ENCODE measurements around the gene RYR1.

The RYR1 gene

GRCh38 chr19:38523319-38523718, 89.8 kb downstream of the RYR1 start:
- Histone ChIP-seq H3K4me3 (ENCODE audit: low read length) (no peak overlapping the region), H3K27ac (ENCODE audit: low read depth, low read length) (no peak overlapping the region), H3K4me1 (ENCODE audit: control insufficient read depth, insufficient read depth, low read length) (no peaks in the 10 kb centered on the region), H3K9ac (ENCODE audit: low read length) (no peak overlapping the region), H3K36me3 (ENCODE audit: control insufficient read depth, insufficient read depth, low read length) (no peaks in the 10 kb centered on the region), H3K27me3 (ENCODE audit: control insufficient read depth, insufficient read depth, low read length) (no peaks in the 10 kb centered on the region)

DNA sequence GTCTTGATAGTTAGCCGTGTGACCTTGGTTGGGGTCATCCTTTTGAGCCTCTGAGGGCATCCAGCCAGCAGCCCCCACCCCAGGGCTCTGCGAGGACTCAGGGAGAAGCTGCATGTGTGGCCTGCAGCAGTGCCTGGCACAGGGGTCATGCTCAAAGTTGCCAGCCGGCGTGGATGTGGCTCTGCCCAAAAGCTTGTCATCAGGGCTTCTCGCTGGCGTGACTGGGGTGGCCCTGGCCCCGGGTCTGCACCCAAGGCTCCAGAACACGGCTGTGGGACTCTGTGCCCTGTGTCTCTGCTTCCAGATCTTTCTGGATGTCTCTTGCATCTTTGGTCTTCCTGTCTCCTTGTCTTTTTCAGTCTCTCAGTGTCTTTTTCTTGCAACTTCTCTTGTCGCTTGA, 90.9 kb downstream of the RYR1 start:
- Histone ChIP-seq H3K4me3 (ENCODE audit: low read length) (no peak overlapping the region), H3K9ac (ENCODE audit: low read length) (no peak overlapping the region), H3K27ac (ENCODE audit: low read depth, low read length) (no peak overlapping the region), H3K36me3 (ENCODE audit: control insufficient read depth, insufficient read depth, low read length) (no peaks in the 10 kb centered on the region), H3K4me1 (ENCODE audit: control insufficient read depth, insufficient read depth, low read length) (no peaks in the 10 kb centered on the region), H3K27me3 (ENCODE audit: control insufficient read depth, insufficient read depth, low read length) (no peaks in the 10 kb centered on the region)

- Histone ChIP-seq H3K4me1 (ENCODE audit: control insufficient read depth, insufficient read depth, low read length) (no peaks in the 10 kb centered on the region), H3K4me3 (ENCODE audit: low read length) (no peak overlapping the region), H3K27ac (ENCODE audit: low read depth, low read length) (no peak overlapping the region), H3K36me3 (ENCODE audit: control insufficient read depth, insufficient read depth, low read length) (no peaks in the 10 kb centered on the region), H3K9ac (ENCODE audit: low read length) (no peak overlapping the region), H3K27me3 (ENCODE audit: control insufficient read depth, insufficient read depth, low read length) (no peaks in the 10 kb centered on the region)
These were observed 91.6 kb downstream of the RYR1 start for GRCh38 chr19:38524994-38525634.

DNA sequence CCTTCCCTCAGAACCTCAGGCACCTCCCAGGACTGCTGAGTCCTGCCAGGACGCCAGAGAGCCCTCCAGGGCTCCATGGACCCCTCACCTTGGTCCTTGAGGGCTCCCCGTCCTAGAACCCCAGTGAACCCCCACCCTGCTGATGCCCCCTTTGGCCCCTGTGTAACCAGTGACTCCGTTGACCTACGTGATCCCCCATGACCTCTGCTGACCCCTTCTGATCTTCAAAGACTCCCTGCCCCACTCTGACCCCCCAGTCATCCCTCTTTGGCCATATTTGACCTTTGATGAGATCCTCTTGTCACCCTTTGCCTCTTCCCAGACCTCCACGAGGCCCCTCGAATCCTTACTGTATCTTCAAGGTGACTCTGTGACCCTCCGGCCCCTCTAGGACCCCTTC, 92.9 kb downstream of the RYR1 start:
- no peaks in the 10 kb centered on the region for H3K27me3 ChIP-seq (ENCODE audit: control insufficient read depth, insufficient read depth, low read length)
- no peak overlapping the region for H3K4me3 ChIP-seq (ENCODE audit: low read length)
- no peak overlapping the region for H3K9ac ChIP-seq (ENCODE audit: low read length)
- no peaks in the 10 kb centered on the region for H3K4me1 ChIP-seq (ENCODE audit: control insufficient read depth, insufficient read depth, low read length)
- H3K27ac ChIP-seq (ENCODE audit: low read depth, low read length): no peak overlapping the region
- no peaks in the 10 kb centered on the region for H3K36me3 ChIP-seq (ENCODE audit: control insufficient read depth, insufficient read depth, low read length)

- no peaks in the 10 kb centered on the region for H3K4me1 ChIP-seq (ENCODE audit: control insufficient read depth, insufficient read depth, low read length)
- H3K27me3 ChIP-seq (ENCODE audit: control insufficient read depth, insufficient read depth, low read length): no peaks in the 10 kb centered on the region
- H3K27ac ChIP-seq (ENCODE audit: low read depth, low read length): no peak overlapping the region
- H3K9ac ChIP-seq (ENCODE audit: low read length): no peak overlapping the region
- H3K36me3 ChIP-seq (ENCODE audit: control insufficient read depth, insufficient read depth, low read length): no peaks in the 10 kb centered on the region
- H3K4me3 ChIP-seq (ENCODE audit: low read length): no peak overlapping the region
These were observed 94.1 kb downstream of the RYR1 start for GRCh38 chr19:38527466-38528136.

GRCh38 chr19:38528213-38528755, 94.8 kb downstream of the RYR1 start:
- H3K27me3 ChIP-seq (ENCODE audit: control insufficient read depth, insufficient read depth, low read length): no peaks in the 10 kb centered on the region
- no peaks in the 10 kb centered on the region for H3K4me1 ChIP-seq (ENCODE audit: control insufficient read depth, insufficient read depth, low read length)
- H3K36me3 ChIP-seq (ENCODE audit: control insufficient read depth, insufficient read depth, low read length): no peaks in the 10 kb centered on the region
- H3K9ac ChIP-seq (ENCODE audit: low read length): no peak overlapping the region
- H3K4me3 ChIP-seq (ENCODE audit: low read length): no peak overlapping the region
- no peak overlapping the region for H3K27ac ChIP-seq (ENCODE audit: low read depth, low read length)

- H3K36me3 ChIP-seq (ENCODE audit: control insufficient read depth, insufficient read depth, low read length): no peaks in the 10 kb centered on the region
These were observed 95.4 kb downstream of the RYR1 start for GRCh38 chr19:38528931-38529330.

GRCh38 chr19:38531515-38531914, 98.0 kb downstream of the RYR1 start:
- no peaks in the 10 kb centered on the region for H3K4me1 ChIP-seq (ENCODE audit: control insufficient read depth, insufficient read depth, low read length)
- no peak overlapping the region for H3K27ac ChIP-seq (ENCODE audit: low read depth, low read length)
- no peak overlapping the region for H3K4me3 ChIP-seq (ENCODE audit: low read length)
- H3K9ac ChIP-seq (ENCODE audit: low read length): no peak overlapping the region
- H3K36me3 ChIP-seq (ENCODE audit: control insufficient read depth, insufficient read depth, low read length): no peaks in the 10 kb centered on the region
- no peaks in the 10 kb centered on the region for H3K27me3 ChIP-seq (ENCODE audit: control insufficient read depth, insufficient read depth, low read length)

More at GRCh38 chr19:38528931-38529330, 95.4 kb downstream of the RYR1 start:
- H3K27ac ChIP-seq (ENCODE audit: low read depth, low read length): no peak overlapping the region
- H3K4me1 ChIP-seq (ENCODE audit: control insufficient read depth, insufficient read depth, low read length): no peaks in the 10 kb centered on the region
- no peak overlapping the region for H3K4me3 ChIP-seq (ENCODE audit: low read length)
- H3K27me3 ChIP-seq (ENCODE audit: control insufficient read depth, insufficient read depth, low read length): no peaks in the 10 kb centered on the region
- H3K9ac ChIP-seq (ENCODE audit: low read length): no peak overlapping the region

DNA sequence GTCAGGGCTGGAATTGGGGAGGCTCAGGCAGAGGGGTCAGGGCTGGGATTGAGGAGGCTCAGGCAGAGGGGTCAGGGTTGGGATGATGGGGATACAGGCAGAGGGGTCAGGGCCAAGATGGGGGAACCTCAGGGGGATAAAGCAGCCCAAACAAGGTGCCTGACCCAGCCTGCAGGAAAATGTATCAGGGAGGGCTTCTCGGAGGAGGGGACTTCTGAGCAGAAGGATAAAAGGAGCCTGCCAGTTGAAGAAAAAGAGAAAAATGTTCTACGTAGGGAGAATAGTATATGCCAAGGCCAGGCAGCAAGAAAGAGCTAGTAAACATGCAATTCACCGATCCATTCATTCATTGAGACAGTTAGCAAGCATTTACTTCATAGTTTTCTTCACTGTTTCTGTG, 99.4 kb downstream of the RYR1 start:
- H3K36me3 ChIP-seq (ENCODE audit: control insufficient read depth, insufficient read depth, low read length): no peaks in the 10 kb centered on the region
- no peak overlapping the region for H3K9ac ChIP-seq (ENCODE audit: low read length)
- H3K27ac ChIP-seq (ENCODE audit: low read depth, low read length): no peak overlapping the region
- H3K27me3 ChIP-seq (ENCODE audit: control insufficient read depth, insufficient read depth, low read length): no peaks in the 10 kb centered on the region
- no peaks in the 10 kb centered on the region for H3K4me1 ChIP-seq (ENCODE audit: control insufficient read depth, insufficient read depth, low read length)
- H3K4me3 ChIP-seq (ENCODE audit: low read length): no peak overlapping the region

DNA sequence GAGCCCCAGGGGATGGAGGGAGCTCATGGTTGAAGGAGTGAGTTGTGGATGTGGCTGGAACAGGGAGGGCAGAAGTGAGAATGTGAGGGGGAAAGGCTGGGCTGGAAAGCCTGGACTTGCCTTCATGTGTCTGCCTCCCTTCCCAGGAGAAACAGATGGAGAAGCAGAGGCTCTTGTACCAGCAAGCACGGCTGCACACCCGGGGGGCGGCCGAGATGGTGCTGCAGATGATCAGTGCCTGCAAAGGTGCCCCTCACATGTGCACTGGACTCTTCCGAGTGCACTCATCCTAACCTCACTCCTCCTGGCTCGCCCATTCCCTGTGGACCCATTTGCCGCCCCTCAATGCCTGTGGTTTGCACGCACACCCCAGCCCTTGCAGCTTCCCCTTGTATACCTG, 101.1 kb downstream of the RYR1 start:
- Histone ChIP-seq H3K4me3 (ENCODE audit: low read length) (no peak overlapping the region), H3K36me3 (ENCODE audit: control insufficient read depth, insufficient read depth, low read length) (no peaks in the 10 kb centered on the region), H3K27me3 (ENCODE audit: control insufficient read depth, insufficient read depth, low read length) (no peaks in the 10 kb centered on the region), H3K9ac (ENCODE audit: low read length) (no peak overlapping the region), H3K27ac (ENCODE audit: low read depth, low read length) (no peak overlapping the region), H3K4me1 (ENCODE audit: control insufficient read depth, insufficient read depth, low read length) (no peaks in the 10 kb centered on the region)

GRCh38 chr19:38535212-38535611, 101.7 kb downstream of the RYR1 start:
- no peaks in the 10 kb centered on the region for H3K4me1 ChIP-seq (ENCODE audit: control insufficient read depth, insufficient read depth, low read length)
- no peaks in the 10 kb centered on the region for H3K36me3 ChIP-seq (ENCODE audit: control insufficient read depth, insufficient read depth, low read length)
- H3K9ac ChIP-seq (ENCODE audit: low read length): no peak overlapping the region
- no peak overlapping the region for H3K27ac ChIP-seq (ENCODE audit: low read depth, low read length)
- no peak overlapping the region for H3K4me3 ChIP-seq (ENCODE audit: low read length)
- H3K27me3 ChIP-seq (ENCODE audit: control insufficient read depth, insufficient read depth, low read length): no peaks in the 10 kb centered on the region

DNA sequence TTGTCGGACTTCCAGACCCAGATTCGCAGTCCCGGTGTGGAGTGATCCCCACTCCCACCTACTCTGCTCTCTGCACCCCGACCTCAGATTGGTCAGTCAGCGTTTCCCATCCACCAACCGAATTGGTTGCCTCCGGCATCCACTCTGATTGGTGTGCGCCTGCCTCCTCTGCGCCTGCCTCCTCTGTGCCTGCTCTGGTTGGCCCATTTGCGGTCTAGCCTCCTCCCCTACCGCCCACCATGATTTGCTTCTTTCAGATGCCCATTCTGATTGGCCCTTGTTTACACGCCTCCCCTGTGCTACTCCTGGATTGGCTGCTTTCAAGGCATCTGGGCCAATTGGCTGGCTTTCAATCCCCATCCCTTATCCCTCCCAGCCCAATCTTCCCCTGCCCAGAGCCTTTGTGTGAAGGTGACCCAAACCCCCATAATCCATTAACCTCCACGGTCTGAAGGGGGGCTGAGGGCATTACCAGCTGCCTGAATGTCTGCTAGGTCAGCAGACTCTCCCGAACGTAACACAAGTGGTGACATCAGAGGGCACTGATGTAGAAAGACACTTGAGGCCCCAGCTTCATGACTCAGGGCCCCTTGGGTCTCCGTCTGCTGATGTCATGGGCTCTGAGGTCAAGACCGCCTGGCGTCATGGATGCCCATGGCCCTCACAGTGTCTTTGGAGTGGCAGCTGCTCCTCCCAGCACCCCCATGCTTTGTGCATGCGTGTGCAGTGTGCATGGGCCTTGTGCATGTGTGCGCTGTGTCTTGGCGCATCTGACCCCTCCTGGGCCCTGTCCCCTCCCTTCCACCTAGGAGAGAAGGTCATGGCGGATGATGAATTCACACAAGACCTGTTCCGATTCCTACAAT, 103.8 kb downstream of the RYR1 start:
- Histone ChIP-seq H3K9ac (ENCODE audit: low read length) (no peak overlapping the region), H3K27me3 (ENCODE audit: control insufficient read depth, insufficient read depth, low read length) (no peaks in the 10 kb centered on the region), H3K36me3 (ENCODE audit: control insufficient read depth, insufficient read depth, low read length) (no peaks in the 10 kb centered on the region), H3K27ac (ENCODE audit: low read depth, low read length) (no peak overlapping the region), H3K4me3 (ENCODE audit: low read length) (no peak overlapping the region), H3K4me1 (ENCODE audit: control insufficient read depth, insufficient read depth, low read length) (no peaks in the 10 kb centered on the region)

Data from rectal smooth muscle tissue (tissue), 1 donor.